Fibroblast of lung (primary cell): ENCODE data around the gene SYCE3.

Source experiments
- EZH2 ChIP-seq: IDR thresholded peaks from 2 replicates; pipeline ENCODE4 v1.5.1; 2012; ENCODE audit warnings: low read length, control low read depth, mild to moderate bottlenecking; ENCODE audit errors: missing control alignments
- TF ChIP-seq, protein P1 (sequence below), 2 donors: IDR thresholded peaks in 1 of 2; conservative IDR thresholded peaks in 1 of 2; 1 replicate in 1 of 2; 2 replicates in 1 of 2; pipeline ENCODE4 v1.5.1; 2011 to 2012; ENCODE audit warnings: low read length in 2 of 2, control low read depth in 1 of 2, inconsistent platforms in 1 of 2, low read depth in 1 of 2, mild to moderate bottlenecking in 1 of 2

DNA sequence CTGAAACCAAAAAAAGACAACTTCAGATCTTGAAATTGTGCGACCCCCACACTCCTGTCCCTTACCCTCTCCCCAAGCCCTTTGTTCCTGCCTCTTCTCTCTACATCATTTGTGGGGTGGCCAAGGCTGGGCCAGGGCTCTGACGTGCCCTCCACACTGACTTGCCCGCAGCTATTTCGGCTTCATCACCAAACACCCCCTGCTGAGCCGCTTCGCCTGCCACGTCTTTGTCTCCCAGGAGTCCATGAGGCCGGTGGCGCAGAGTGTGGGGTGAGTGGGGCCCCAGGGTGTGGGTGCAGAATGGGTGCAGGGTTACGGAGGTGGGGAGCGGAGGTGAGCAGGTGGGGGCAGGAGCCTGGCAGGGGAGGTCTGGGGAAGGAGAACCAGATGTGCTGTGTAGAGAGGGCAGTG is 47.3 kb upstream of the SYCE3 start:
- TF ChIP-seq, protein P1, sequence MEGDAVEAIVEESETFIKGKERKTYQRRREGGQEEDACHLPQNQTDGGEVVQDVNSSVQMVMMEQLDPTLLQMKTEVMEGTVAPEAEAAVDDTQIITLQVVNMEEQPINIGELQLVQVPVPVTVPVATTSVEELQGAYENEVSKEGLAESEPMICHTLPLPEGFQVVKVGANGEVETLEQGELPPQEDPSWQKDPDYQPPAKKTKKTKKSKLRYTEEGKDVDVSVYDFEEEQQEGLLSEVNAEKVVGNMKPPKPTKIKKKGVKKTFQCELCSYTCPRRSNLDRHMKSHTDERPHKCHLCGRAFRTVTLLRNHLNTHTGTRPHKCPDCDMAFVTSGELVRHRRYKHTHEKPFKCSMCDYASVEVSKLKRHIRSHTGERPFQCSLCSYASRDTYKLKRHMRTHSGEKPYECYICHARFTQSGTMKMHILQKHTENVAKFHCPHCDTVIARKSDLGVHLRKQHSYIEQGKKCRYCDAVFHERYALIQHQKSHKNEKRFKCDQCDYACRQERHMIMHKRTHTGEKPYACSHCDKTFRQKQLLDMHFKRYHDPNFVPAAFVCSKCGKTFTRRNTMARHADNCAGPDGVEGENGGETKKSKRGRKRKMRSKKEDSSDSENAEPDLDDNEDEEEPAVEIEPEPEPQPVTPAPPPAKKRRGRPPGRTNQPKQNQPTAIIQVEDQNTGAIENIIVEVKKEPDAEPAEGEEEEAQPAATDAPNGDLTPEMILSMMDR (conservative IDR thresholded peaks at IDR 0.05 in 1 of 2, IDR thresholded peaks at IDR 0.05 in 1 of 2; ENCODE audit: low read depth in 1 of 2, low read length in 2 of 2), result no peak
- TF ChIP-seq EZH2, result no peak
